NT2/D1 (cell line): ENCODE measurements around the gene IFT80.

Experiments
- SUZ12 ChIP-seq: IDR thresholded peaks from 2 replicates; pipeline ENCODE4 v1.6.1; 2011; ENCODE audit not compliant: insufficient read length, insufficient read depth; ENCODE audit errors: extremely low read depth
- ZNF274 ChIP-seq: IDR thresholded peaks from 2 replicates; pipeline ENCODE4 v1.6.1; 2011; ENCODE audit warnings: mild to moderate bottlenecking, low read depth, low read length

GRCh38 chr3:160412477-160412876, 13.5 kb upstream of the IFT80 start:
- TF ChIP-seq ZNF274 (no peak), SUZ12 (no peak)
